Measurements from ENCODE around the gene CFL2. TPM values are rescaled to one million over a fixed set of nuclear protein-coding genes. Genes with fewer than 3 reads are reported as not detected.

Gene CFL2
- total RNA-seq, 3 donors from 2014 or later, result 6.5 to 126 (median 20.9) TPM

- no peak overlapping the region for H3K4me3 ChIP-seq
- ATAC-seq (no peak), DNase-seq (no peak)
- no peaks in the 10 kb centered on the region for H3K9me3 ChIP-seq
- intact Hi-C loops (cut with DNase I, micrococcal nuclease), result no loop called here
- TF ChIP-seq CTCF (IDR thresholded peaks at IDR 0.05), result no peak
- no peaks in the 10 kb centered on the region for H3K36me3 ChIP-seq (ENCODE audit: low read depth)
- H3K4me1 ChIP-seq (ENCODE audit: low read depth), result no peaks in the 10 kb centered on the region
Measured at GRCh38 chr14:34710744-34711143, 3.6 kb downstream of the CFL2 start.

GRCh38 chr14:34710006-34710405 lies 4.4 kb downstream of the CFL2 start:
- TF ChIP-seq CTCF (IDR thresholded peaks at IDR 0.05), result no peak
- no peaks in the 10 kb centered on the region for H3K36me3 ChIP-seq (ENCODE audit: low read depth)
- ATAC-seq, result no peak
- no peak for DNase-seq
- H3K9me3 ChIP-seq, result no peaks in the 10 kb centered on the region
- intact Hi-C loops (cut with DNase I, micrococcal nuclease), result no loop called here
- no peaks in the 10 kb centered on the region for H3K4me1 ChIP-seq (ENCODE audit: low read depth)
- H3K4me3 ChIP-seq, result no peak overlapping the region

- H3K4me1 ChIP-seq (ENCODE audit: low read depth), result no peaks in the 10 kb centered on the region
- no peak overlapping the region for H3K4me3 ChIP-seq
- ATAC-seq, result no peak
- intact Hi-C loops (cut with DNase I, micrococcal nuclease), result no loop called here
- DNase-seq, result no peak
- TF ChIP-seq CTCF (IDR thresholded peaks at IDR 0.05), result no peak
- H3K9me3 ChIP-seq, result no peaks in the 10 kb centered on the region
- no peaks in the 10 kb centered on the region for H3K36me3 ChIP-seq (ENCODE audit: low read depth)
Measured at GRCh38 chr14:34707722-34708121, 6.7 kb downstream of the CFL2 start.

- TF ChIP-seq CTCF (IDR thresholded peaks at IDR 0.05), result no peak
- DNase-seq (no peak), ATAC-seq (no peak)
- no peak overlapping the region for H3K4me3 ChIP-seq
- H3K9me3 ChIP-seq, result no peaks in the 10 kb centered on the region
- intact Hi-C loops (cut with DNase I, micrococcal nuclease), result no loop called here
- H3K4me1 ChIP-seq (ENCODE audit: low read depth), result no peaks in the 10 kb centered on the region
- H3K36me3 ChIP-seq (ENCODE audit: low read depth), result no peaks in the 10 kb centered on the region
Measured at GRCh38 chr14:34701808-34702207, 12.6 kb downstream of the CFL2 start.

- Histone ChIP-seq H3K4me3 (no peak overlapping the region), H3K4me1 (ENCODE audit: low read depth) (no peaks in the 10 kb centered on the region), H3K9me3 (no peaks in the 10 kb centered on the region), H3K36me3 (ENCODE audit: low read depth) (no peaks in the 10 kb centered on the region)
- intact Hi-C loops (cut with DNase I, micrococcal nuclease), result no loop called here
- DNase-seq, result no peak
- ATAC-seq, result no peak
- no peak for TF ChIP-seq CTCF (IDR thresholded peaks at IDR 0.05)
Measured at GRCh38 chr14:34700622-34701130, 13.7 kb downstream of the CFL2 start.

Data from mucosa of descending colon (tissue), 3 donors.